ENCODE measurements around the gene RTN4.
"Not testable (repeated sequence)": the region's sequence is repeated elsewhere in the genome, so short reads cannot be mapped to it uniquely, and the experiment has no call there.

RTN4 gene

DNA sequence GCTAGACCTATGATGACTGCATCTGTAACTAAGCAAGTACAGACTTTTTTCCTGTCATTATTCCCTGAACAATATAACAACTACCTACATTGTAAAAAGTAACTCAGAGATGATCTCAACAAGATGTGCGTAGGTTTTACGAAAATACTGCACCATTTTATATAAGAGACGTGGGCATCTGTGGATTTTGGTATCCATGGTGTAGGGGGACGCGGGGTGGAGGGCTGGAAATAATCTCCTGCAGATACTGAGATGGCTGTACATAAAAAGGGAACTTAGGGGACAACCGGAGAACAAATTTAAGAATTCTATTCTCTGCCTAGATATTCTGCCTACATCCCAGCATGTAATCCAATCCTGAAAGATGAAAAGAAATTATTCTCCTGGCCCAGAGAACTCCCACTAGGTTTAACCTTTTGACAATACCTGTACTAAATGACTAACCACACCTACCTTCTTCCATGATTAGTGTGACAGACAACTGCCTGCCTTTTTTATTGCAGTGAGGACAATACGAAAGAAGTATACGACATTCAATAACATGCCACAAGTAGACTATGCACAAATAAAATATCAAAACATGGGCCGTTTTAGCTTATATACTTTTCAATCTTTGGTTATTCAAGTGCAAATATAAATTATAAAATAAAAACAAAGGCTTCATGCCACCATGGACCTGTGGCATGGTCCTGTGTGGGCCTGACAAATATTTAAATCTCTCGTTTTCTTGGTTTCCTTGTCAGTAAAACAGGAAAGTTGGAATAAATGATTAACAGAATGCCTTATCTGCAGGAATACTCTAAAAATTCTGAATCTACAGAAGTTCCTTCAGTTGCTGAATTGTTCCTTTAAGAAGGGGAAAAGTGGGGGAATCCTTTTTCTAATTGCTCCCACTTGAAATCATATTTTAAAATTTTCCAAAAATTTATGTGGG is 46.3 kb downstream of the RTN4 start:
- DNase-seq = no peak

DNA sequence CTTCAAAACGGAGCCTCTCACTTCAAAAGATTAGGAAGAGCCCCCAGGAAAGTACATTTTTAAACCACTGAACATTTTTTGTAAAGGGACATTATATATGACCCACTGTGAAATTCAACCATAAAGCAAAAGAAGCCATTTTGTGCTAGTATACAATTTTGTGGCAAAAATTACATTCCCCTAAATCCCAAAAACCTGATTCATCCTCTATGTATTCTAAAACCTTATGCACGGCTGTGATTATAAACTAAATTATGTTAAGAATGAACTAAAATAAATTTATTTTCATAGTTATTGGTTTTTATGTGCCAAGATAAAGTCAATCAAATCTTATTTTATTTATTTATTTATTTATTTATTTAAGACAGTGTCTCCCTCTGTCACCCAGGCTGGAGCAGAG is 48.5 kb downstream of the RTN4 start:
- no peak for DNase-seq

DNA sequence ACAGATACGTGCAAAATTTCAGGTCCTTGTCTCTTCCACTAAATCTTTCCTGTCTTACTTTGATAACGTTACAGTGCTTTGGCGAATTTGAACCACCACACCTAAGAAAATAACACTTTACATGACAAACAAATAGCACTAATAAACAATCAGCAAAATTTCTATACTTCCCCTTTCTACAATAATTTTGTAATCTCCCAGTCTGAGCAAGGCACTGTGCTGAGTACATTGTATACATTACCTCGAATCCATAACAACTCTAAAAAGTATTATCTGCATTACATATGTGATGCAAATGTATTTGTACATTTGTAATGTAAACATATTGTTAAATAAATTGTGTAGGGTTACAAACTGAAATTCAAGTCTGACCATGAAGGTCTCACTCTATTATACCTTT is 49.9 kb downstream of the RTN4 start:
- no peak for DNase-seq

DNA sequence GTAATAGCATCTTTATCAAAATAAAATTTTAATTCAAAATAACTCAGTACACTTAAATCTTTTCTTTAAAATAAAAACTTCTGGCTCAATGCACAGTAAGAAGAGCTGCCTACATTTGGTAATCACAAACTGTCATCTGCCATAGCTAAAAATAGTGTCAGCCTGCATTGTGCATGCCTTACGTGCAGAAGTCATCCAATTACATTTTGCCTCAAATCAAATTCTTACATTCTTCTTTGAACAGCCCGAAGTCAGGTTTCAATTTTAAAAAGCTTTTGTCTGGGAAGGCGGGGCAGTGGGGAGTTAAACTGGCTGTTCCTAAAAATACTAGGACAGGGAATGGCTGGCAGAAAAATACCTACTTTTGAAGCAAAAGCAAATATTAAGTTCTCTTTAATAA is 51.1 kb downstream of the RTN4 start:
- DNase-seq = no peak

DNA sequence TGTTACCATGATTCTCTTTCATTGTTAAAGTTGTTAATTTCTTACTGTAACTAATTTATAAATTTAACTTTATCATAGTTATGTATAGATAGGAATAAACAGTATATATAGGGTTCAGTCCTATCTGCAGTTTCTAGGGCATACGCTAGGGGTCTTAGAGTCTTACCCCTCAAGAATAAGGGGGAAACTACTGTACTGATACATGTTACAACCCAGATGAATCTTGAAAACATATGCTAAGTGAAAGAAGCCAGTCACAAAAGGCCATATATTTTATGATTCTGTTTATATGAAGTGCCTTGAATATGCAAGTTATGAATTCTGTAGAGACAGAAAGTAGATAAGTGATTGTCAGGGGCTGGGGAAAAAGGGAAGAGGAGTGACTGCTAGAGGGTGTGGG is 52.4 kb downstream of the RTN4 start:
- DNase-seq = no peak

DNA sequence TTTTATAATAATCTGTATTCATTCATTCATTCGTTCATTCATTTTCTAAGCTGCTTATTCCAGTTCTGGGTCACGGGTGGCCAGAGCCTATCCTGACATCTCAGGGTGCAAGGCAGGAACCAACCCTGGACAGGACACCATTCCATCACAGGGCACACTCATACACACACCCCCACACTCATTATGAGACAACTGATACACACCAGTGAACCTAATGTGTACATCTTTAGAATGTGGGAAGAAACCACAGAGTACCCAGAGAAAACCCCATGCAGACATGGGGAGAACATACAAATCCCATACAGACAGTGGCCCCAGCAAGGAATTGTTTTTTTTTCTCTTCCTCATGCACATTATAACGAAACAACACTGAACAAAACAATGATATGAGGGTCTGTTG is 54.7 kb downstream of the RTN4 start:
- no peak for DNase-seq

DNA sequence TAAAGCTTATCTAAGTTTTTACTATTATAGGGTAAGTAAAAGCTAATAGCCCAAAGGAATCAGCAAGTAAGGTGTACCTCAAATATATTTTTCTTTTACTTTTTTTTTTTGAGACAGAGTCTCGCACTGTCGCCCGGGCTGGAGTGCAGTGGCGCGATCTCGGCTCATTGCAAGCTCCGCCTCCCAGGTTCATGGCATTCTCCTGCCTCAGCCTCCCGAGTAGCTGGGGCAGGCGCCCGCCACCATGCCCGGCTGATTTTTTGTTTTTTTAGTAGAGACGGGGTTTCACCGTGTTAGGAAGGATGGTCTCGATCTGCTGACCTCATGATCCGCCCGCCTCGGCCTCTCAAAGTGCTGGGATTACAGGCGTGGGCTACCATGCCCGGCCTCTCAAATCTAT is 59.6 kb downstream of the RTN4 start:
- not testable (repeated sequence) for DNase-seq

DNA sequence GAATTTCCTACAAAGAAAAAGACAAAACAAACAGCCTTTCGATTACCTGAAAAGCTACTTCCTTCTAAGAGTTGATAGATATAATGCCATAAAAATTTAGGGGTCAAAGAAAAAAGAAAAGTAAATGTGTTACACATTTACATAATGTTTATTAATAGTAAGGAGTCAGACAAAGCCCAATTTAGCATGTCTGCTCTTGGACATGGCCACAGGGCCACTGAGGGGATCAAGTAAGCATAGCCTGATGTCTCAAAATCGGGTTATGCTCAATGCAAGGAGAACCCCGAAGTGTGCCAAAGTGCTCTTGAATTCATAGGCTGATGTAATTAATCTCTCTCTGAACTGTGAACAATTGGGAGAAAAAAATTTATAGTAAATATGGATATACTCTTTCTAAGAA is 61.6 kb downstream of the RTN4 start:
- DNase-seq = no peak

DNA sequence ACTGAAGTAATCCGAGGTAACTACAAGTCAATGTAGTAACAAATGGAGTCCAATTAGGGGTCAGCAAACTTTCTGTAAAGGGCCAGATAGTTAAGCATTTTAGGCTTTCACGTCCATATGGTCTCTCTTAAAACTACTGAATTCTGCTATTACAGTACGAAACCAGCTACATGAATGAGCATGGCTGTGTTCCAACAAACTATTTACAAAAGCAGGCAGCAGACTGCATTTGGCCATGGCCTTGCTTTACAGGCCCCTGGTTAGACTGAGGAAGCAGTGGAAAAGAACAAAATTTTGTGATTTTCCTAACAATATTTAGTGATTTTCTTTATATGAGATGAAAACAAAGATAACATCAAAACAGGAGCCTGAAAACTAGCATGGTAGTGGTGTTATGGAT is 64.0 kb downstream of the RTN4 start:
- DNase-seq = no peak

DNA sequence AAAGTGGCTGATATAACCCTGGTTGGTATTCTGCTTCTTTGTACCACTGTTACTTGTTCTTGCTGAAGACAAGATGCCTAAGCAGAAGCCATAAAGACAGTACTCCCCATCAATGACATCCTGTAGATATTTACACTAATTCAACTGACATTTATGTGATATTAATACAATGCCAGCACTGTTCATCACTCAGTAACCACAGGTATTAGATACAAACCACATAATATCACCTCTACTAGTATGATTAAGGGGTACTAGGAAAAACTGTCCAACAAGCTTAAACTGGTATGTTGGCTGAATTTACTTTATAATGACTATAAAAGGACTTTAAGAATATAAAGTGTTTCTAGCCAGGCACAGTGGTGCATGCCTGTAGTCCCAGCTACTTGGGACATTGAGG is 65.8 kb downstream of the RTN4 start:
- no peak for DNase-seq

DNA sequence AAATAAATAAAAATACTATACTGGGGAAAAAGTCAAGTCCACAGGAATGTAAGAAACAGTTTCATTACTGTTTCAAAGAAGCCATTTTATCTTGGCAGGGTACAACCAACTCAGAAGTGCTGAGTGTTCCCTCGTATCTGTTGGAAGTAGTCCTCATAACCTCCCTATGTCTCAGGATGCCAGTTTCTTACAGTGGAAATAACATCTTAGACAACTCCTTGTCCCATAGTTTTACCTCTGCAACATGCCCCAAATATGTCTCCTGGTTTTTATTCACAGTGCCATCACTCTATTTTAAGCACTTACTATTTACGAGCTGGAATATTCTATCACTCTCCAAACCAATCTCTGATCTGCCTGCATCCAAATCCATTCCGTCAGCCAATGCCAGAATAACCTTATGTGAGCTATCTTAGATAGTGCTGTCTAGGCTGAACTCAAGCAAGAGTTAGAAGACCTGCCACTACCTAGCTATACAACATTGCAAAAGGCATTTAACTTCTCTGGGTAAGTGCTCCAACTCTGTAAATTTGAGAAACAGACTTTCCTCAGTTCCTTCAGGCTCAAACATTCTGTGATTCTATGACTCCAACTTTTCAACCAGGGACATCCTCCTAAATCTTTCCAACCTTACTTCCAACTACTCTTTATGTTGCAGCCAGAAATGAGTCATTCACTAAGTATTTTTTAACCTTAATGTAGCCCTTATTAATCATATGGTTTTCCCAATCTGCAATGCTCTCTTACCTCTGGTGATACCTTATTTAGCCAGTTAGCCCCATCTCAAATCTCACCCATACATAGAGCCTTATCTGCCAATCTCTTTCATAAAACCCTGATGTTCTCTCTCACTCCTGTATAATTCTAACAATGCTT is 66.7 kb downstream of the RTN4 start:
- no peak for DNase-seq

DNA sequence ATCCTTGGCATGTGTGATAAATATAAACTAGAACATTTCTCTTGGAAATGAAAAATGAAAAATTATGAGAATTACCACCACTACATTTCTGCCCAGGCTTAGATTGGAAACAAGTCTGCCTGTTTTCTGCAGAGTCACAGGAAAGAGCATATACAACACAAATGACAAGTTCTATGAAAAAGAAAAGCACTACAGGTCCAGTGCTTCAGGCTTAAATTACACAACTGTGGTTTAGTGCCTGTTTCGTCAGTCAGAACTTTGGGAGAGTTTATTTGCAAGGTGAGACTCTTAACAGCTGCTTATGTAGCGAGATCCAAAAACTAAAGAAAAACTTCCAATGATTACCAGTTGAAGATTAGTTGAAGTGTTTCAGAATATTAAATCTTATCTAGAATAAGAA is 68.9 kb downstream of the RTN4 start:
- DNase-seq = no peak

DNA sequence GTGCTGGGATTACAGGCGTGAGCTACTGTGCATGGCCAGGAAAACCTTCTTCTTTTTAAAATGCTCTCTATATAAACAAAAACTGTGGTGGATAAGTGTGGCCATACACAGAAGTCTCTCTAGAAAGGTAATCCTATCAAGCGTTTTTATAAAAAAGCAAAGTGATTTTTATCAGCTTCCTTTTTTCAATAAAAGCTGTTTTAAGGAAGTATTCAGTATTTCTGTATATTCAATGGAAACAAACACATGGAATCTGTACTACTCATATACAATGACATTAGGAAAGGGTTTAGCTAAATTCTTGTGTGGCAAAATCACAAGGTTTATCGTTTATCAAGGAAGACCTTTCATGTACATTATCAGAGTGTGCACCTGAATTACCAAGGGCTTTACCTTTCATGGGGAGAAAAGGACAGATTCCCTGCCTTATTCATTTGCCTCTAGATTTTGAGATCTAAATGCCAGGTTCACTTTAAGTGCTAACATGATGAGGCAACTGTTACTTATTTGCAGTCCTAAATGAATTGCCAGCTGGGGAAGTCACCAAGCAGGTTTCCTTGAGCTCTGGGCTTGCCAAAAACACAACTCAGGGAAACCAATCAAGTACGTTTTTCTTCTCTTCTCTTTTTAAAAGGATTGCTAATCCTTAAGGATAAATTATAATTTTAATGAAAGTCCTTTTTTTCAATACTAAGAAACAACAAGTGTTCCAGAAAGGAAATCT is 70.8 kb downstream of the RTN4 start:
- DNase-seq = no peak

DNA sequence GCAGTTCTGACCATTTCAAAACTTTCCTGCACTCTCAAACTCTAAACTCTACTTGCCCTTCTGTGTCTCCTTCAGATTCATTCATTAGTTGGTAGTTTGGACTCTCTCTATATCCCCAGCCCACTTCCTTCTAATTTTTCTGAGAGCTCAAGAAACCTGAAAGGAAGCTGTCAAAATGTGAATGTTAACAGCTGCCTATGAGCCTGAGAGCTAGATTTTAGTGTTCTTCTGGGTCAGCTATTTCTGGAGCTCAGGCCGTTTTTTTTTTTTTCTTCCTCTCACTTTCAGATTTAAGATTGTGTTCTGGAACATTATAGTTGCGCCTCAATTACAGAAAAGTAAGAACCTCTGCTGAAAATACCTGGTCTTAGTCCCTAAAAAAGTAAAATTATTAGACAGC is 73.1 kb downstream of the RTN4 start:
- no peak for DNase-seq

DNA sequence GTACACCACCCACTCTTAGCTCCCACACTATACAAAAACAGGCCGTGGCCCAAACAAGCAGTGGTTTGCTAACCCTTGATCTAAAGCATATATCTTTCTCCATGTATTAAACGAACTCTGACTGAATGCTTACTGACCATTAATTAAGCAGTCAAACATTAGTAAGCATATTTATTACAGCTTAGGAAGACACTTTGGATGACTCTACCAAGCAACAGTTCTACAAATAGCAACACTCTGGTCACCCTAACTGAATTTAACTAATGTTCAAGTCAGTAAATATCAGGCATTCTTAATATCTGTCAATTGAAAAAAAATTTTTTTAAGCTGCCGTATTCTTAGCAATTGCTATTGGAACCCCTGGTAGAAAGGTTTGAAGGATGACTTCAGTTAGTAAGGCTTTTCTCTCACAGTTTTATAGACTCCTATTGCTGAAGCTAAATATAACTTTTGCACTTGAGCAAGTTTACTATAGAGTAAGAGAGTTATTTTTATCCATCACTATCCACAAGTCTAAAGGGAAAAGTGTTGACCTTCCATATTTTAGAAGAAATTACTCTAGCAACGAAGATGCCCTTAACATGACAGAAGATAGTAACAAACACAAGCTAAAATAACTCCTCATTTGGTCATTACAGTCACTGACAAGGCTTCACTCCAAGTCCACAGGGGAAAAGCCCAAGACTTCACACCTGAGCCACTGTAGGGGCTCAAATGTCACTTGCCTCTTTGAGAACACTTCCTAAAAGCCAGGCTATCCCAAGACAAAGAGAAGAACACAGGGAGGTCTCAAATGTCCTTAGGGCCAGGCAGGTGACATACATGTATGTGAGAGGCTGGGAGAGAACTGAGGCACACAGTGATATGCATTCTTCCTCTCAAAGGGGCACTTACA is 74.4 kb downstream of the RTN4 start:
- DNase-seq = no peak

DNA sequence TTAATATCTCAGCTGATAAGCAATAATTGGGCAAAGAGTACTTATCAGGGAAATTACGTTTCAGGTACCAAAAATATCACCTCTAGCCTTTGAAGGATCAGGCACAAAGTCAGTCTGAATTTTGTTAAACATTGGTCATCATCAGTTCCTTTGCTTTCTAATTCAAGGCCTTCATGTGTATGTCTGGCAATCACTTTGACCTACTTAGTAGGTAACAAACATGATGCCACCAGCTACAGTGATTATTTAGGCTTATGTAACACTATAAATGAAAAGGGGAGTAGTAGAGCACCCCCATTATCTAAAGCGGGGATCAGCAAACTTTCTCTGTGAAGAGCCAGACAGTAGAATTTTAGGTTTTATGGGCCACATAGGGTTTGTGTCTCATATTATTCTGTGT is 75.1 kb downstream of the RTN4 start:
- no peak for DNase-seq

DNA sequence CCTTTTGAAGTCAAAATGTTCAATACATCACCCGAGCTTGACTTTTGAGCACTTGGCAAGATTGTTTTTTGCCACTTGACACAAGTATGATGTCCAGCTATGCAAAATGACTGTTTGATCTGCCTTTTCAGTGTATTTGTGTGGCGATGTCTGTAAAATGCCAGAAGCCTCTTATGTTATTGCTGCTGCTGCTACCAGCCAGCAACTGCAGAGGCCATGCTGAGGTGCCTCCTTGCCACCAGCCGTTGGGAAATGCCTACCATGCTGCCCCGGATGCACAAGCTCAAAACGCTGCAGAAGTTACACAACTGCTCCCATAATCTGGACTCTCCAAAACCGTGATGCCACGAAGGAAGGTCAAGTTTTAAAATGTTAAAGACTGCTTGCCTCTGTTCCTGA is 80.3 kb downstream of the RTN4 start:
- DNase-seq = no peak

DNA sequence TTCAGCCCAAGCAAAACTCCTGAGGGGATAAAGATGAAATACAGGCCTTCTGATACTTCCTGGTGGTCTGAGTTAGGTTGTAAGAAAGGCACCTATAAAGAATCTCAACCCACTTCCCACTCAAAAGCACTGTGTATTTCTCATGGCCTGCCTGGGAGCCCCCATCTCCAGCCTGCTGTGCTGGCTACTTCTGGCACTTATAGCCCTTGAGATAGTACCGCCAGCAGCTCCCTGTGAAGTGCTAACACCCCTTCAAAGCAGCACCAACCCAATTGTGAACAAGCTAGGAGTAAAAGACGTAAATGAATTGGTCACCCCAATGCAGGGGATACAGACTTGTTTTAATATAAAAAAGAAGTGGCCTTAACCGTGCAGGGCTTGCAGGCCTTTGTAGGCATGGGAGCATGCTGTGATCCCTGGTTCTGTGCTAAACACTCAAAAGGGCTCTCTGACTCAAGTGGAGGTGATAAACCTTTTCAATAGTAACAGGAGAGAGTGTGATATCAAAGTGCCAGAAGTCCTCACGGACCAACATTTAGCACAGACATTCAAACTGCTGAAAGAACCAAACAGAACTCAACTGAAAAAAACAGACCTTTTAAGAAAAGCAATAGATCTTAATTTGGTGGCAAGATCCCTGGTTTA is 80.8 kb downstream of the RTN4 start:
- DNase-seq = no peak

DNA sequence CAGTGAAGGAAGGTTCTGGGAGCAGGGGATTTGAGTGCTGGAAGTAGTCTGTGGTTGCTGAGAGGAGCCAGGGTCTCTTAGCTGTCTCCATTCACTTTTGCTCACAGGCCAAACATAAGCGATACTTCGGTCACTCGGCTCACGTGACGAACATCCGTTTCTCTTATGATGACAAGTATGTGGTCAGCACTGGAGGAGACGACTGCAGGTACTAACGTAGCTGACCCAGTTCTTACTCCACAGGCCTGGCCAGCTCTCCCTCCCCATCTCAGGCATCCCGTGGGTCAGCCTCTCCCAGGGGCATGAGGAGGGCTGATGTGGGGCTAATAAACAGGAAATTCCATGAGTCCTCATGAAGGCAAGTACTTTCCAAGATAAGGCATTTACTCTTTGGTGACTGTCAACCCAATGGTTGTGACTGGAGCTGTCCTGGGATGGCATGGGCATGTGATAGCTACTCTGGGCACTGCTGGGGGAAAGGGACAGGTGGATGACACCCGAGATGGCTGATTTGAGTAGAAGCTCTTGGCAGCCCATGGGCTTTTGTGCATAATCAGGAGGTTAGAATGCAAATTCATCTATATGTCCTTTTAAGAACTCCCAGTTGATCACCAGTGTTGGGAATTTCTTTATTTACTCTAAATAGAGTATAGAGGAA is 81.6 kb downstream of the RTN4 start:
- DNase-seq = no peak

DNA sequence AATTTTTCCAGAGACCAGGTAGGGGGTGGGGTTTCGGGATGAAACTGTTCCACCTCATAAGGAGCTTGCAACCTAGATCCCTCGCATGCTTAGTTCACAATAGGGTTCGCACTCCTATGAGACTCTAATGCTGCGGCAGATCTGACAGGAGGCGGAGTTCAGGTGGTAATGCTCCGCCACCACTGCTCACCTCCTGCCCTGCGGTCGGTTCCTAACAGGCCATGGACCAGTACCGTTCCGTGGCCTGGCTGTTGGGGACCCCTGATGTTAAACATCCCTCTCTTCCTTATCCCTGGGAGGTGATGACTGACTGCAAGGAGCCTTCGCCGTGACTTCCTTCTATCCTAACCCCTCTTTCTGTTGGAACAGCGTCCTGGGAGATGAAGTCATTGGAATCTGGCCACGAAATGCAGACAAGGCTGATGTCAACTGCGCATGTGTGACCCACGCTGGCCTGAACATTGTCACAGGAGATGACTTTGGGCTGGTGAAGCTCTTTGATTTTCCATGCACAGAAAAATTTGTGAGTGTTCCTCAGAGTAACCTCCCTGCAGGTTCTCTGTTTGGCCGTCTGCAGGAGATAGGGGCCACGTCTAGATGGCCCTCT is 82.4 kb downstream of the RTN4 start:
- no peak for DNase-seq

DNA sequence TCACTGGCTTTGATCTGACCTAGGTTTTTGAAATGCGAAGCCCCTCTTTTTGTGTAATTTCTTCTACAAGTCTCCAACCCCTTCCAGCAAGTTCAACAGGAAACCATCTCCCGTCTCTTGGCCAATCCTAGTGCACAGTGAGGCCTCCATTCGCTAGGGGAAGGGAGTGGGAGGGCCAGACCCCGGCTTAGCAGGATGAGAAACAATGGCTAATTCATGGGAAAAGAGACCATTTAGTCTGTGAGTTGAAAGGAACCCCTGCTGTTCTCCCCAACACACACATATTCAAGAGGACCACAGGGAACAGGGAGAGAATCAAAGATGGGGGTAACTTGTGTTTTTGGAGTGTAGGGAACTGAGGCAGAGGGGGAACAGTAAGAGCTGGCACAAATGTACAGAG is 83.0 kb downstream of the RTN4 start:
- no peak for DNase-seq

Measured in right forelimb (tissue), 1 donor.